WTC11 (cell line): Measurements from ENCODE around the gene ZNF22. TPM values are rescaled to one million over a fixed set of nuclear protein-coding genes. Genes with fewer than 3 reads are reported as not detected.

Source experiments
- ATAC-seq: fragments of 200-7000 bp; cut with Tn5 transposase; 2 replicates; pipeline ENCODE4 v1.10.0; 2021; ENCODE audit warnings: mild to moderate bottlenecking, moderate library complexity
- CTCF ChIA-PET: fragments of 300-600 bp; sonication (Branson Sonifier 250); formaldehyde crosslinking; loops from one replicate; lab custom pipeline; 2021; ENCODE audit warnings: antibody characterized with exemption; lab: Charles Lee
- POLR2A ChIA-PET: fragments of 350-600 bp; sonication (Branson Sonifier 250); formaldehyde crosslinking; loops from one replicate; lab custom pipeline; 2021; ENCODE audit warnings: antibody characterized with exemption; lab: Charles Lee
- DNase-seq: peaks from one replicate; pipeline ENCODE4 v3.0.0; 2021; ENCODE audit warnings: low spot score
- H3K27ac Mint-ChIP-seq: 2 replicates; pipeline ENCODE4 v1.8.0; 2021; ENCODE audit warnings: mixed read lengths
- H3K27me3 Mint-ChIP-seq: 2 replicates; pipeline ENCODE4 v1.8.0; 2021; ENCODE audit warnings: low read depth, mild to moderate bottlenecking, moderate library complexity, mixed read lengths
- H3K36me3 Mint-ChIP-seq: 2 replicates; pipeline ENCODE4 v1.8.0; 2021; ENCODE audit warnings: mixed read lengths
- H3K4me1 Mint-ChIP-seq: 2 replicates; pipeline ENCODE4 v1.8.0; 2022; ENCODE audit warnings: mixed read lengths
- H3K4me3 Mint-ChIP-seq: 2 replicates; pipeline ENCODE4 v1.8.0; 2021; ENCODE audit warnings: mild to moderate bottlenecking, moderate library complexity, mixed read lengths
- H3K9me3 Mint-ChIP-seq: 2 replicates; pipeline ENCODE4 v1.8.0; 2021; ENCODE audit warnings: mixed read lengths
- AR ChIP-seq: fragments of 250-450 bp; sonication (Bioruptor Pico); IDR thresholded peaks from 2 replicates; pipeline ENCODE4 v1.9.0; 2021; ENCODE audit warnings: mild to moderate bottlenecking
- CBFB ChIP-seq: sonication (generic); formaldehyde crosslinking; IDR thresholded peaks from 2 replicates; pipeline ENCODE4 v1.8.1; 2022; ENCODE audit warnings: mild to moderate bottlenecking, low read depth, missing genetic modification reagents
- CREB1 ChIP-seq: sonication (generic); formaldehyde crosslinking; IDR thresholded peaks from 2 replicates; pipeline ENCODE4 v1.8.0; 2023; ENCODE audit warnings: mild to moderate bottlenecking, missing genetic modification reagents
- ERG ChIP-seq: fragments of 250-450 bp; sonication (Bioruptor Pico); IDR thresholded peaks from 2 replicates; pipeline ENCODE4 v1.8.0; 2021; ENCODE audit warnings: mild to moderate bottlenecking
- MLX ChIP-seq: sonication (generic); formaldehyde crosslinking; IDR thresholded peaks from 2 replicates; pipeline ENCODE4 v1.8.1; 2023; ENCODE audit warnings: mild to moderate bottlenecking, missing genetic modification reagents, moderate library complexity
- NFATC4 ChIP-seq: fragments of 250-450 bp; sonication (Bioruptor Pico); IDR thresholded peaks from 2 replicates; pipeline ENCODE4 v1.9.0; 2021; ENCODE audit warnings: mild to moderate bottlenecking
- NR1H2 ChIP-seq: sonication (generic); formaldehyde crosslinking; IDR thresholded peaks from 2 replicates; pipeline ENCODE4 v1.9.0; 2021; ENCODE audit warnings: mild to moderate bottlenecking, moderate library complexity, missing genetic modification reagents
- NR2C2 ChIP-seq: sonication (generic); formaldehyde crosslinking; IDR thresholded peaks from 2 replicates; pipeline ENCODE4 v1.8.0; 2022; ENCODE audit warnings: mild to moderate bottlenecking, missing genetic modification reagents
- RELA ChIP-seq: sonication (generic); formaldehyde crosslinking; IDR thresholded peaks from 2 replicates; pipeline ENCODE4 v1.8.1; 2022; ENCODE audit warnings: missing genetic modification reagents, mild to moderate bottlenecking, borderline replicate concordance
- SMAD4 ChIP-seq: sonication (generic); formaldehyde crosslinking; IDR thresholded peaks from 2 replicates; pipeline ENCODE4 v1.8.0; 2022; ENCODE audit warnings: mild to moderate bottlenecking, missing genetic modification reagents
- USF1 ChIP-seq: sonication (generic); formaldehyde crosslinking; IDR thresholded peaks from 2 replicates; pipeline ENCODE4 v1.8.0; 2022; ENCODE audit warnings: mild to moderate bottlenecking, missing genetic modification reagents
- ZNF138 ChIP-seq: sonication (generic); formaldehyde crosslinking; conservative IDR thresholded peaks from 2 replicates; pipeline ENCODE4 v1.8.1; 2022; ENCODE audit warnings: mild to moderate bottlenecking, moderate library complexity, missing genetic modification reagents
- ZNF263 ChIP-seq: sonication (generic); formaldehyde crosslinking; IDR thresholded peaks from 2 replicates; pipeline ENCODE4 v1.8.1; 2022; ENCODE audit warnings: low read depth, mild to moderate bottlenecking, moderate library complexity, missing genetic modification reagents
- ZNF671 ChIP-seq: fragments of 250-450 bp; sonication (Bioruptor Pico); IDR thresholded peaks from 2 replicates; pipeline ENCODE4 v1.8.0; 2021; ENCODE audit warnings: mild to moderate bottlenecking
- total RNA-seq: library from RNA; stranded (reverse); gene quantifications from 3 replicates; pipeline ENCODE4 v1.2.3, GENCODE V29; 2021
- TF ChIP-seq, protein P1 (sequence below): sonication (generic); formaldehyde crosslinking; IDR thresholded peaks from 2 replicates; pipeline ENCODE4 v1.8.1; 2023; ENCODE audit warnings: mild to moderate bottlenecking, missing genetic modification reagents, borderline replicate concordance
- TF ChIP-seq, protein P2 (sequence below): sonication (generic); formaldehyde crosslinking; IDR thresholded peaks from 2 replicates; pipeline ENCODE4 v1.8.0; 2023; ENCODE audit warnings: mild to moderate bottlenecking, missing genetic modification reagents
- TF ChIP-seq, protein P3 (sequence below): sonication (generic); formaldehyde crosslinking; IDR thresholded peaks from 2 replicates; pipeline ENCODE4 v1.8.1; 2022; ENCODE audit warnings: mild to moderate bottlenecking, missing genetic modification reagents, moderate library complexity, borderline replicate concordance

Gene ZNF22
- total RNA-seq, 1 experiment from 2014 or later = 31.0 TPM

- TF ChIP-seq MLX (CRISPR knock-in tag) = no peak
- no peak for TF ChIP-seq NR1H2
- TF ChIP-seq, protein P1, sequence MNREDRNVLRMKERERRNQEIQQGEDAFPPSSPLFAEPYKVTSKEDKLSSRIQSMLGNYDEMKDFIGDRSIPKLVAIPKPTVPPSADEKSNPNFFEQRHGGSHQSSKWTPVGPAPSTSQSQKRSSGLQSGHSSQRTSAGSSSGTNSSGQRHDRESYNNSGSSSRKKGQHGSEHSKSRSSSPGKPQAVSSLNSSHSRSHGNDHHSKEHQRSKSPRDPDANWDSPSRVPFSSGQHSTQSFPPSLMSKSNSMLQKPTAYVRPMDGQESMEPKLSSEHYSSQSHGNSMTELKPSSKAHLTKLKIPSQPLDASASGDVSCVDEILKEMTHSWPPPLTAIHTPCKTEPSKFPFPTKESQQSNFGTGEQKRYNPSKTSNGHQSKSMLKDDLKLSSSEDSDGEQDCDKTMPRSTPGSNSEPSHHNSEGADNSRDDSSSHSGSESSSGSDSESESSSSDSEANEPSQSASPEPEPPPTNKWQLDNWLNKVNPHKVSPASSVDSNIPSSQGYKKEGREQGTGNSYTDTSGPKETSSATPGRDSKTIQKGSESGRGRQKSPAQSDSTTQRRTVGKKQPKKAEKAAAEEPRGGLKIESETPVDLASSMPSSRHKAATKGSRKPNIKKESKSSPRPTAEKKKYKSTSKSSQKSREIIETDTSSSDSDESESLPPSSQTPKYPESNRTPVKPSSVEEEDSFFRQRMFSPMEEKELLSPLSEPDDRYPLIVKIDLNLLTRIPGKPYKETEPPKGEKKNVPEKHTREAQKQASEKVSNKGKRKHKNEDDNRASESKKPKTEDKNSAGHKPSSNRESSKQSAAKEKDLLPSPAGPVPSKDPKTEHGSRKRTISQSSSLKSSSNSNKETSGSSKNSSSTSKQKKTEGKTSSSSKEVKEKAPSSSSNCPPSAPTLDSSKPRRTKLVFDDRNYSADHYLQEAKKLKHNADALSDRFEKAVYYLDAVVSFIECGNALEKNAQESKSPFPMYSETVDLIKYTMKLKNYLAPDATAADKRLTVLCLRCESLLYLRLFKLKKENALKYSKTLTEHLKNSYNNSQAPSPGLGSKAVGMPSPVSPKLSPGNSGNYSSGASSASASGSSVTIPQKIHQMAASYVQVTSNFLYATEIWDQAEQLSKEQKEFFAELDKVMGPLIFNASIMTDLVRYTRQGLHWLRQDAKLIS (CRISPR knock-in tag) = no peak
- TF ChIP-seq ZNF138 = no peak
- TF ChIP-seq, protein P2, sequence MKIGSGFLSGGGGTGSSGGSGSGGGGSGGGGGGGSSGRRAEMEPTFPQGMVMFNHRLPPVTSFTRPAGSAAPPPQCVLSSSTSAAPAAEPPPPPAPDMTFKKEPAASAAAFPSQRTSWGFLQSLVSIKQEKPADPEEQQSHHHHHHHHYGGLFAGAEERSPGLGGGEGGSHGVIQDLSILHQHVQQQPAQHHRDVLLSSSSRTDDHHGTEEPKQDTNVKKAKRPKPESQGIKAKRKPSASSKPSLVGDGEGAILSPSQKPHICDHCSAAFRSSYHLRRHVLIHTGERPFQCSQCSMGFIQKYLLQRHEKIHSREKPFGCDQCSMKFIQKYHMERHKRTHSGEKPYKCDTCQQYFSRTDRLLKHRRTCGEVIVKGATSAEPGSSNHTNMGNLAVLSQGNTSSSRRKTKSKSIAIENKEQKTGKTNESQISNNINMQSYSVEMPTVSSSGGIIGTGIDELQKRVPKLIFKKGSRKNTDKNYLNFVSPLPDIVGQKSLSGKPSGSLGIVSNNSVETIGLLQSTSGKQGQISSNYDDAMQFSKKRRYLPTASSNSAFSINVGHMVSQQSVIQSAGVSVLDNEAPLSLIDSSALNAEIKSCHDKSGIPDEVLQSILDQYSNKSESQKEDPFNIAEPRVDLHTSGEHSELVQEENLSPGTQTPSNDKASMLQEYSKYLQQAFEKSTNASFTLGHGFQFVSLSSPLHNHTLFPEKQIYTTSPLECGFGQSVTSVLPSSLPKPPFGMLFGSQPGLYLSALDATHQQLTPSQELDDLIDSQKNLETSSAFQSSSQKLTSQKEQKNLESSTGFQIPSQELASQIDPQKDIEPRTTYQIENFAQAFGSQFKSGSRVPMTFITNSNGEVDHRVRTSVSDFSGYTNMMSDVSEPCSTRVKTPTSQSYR = no peak
- TF ChIP-seq RELA (CRISPR knock-in tag) = no peak
- TF ChIP-seq ZNF671 (CRISPR knock-in tag) = no peak
- no peak for TF ChIP-seq ZNF263
- TF ChIP-seq USF1 (CRISPR knock-in tag) = no peak
- TF ChIP-seq, protein P3, sequence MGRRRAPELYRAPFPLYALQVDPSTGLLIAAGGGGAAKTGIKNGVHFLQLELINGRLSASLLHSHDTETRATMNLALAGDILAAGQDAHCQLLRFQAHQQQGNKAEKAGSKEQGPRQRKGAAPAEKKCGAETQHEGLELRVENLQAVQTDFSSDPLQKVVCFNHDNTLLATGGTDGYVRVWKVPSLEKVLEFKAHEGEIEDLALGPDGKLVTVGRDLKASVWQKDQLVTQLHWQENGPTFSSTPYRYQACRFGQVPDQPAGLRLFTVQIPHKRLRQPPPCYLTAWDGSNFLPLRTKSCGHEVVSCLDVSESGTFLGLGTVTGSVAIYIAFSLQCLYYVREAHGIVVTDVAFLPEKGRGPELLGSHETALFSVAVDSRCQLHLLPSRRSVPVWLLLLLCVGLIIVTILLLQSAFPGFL = no peak
- no peak for TF ChIP-seq AR
- no peak for TF ChIP-seq SMAD4
- no peak for TF ChIP-seq NR2C2
- no peak for TF ChIP-seq CBFB (CRISPR knock-in tag)
- no peak for TF ChIP-seq ERG (CRISPR knock-in tag)
- no peak for TF ChIP-seq NFATC4 (CRISPR knock-in tag)
- no peak for TF ChIP-seq CREB1 (CRISPR knock-in tag)
Measured at GRCh38 chr10:45053569-45054100, 52.9 kb downstream of the ZNF22 start.

More at GRCh38 chr10:45053569-45054100, 52.9 kb downstream of the ZNF22 start:
- DNase-seq = no peak
- CTCF ChIA-PET = no interaction called here
- ATAC-seq = no peak
- Mint-ChIP-seq H3K9me3 (no peaks in the 10 kb centered on the region), H3K36me3 (no peaks in the 10 kb centered on the region), H3K27me3 (no peaks in the 10 kb centered on the region), H3K4me1 (peaks cover 3% of the 10 kb centered on the region), H3K4me3 (no peak overlapping the region), H3K27ac (no peak overlapping the region)
- POLR2A ChIA-PET = no interaction called here

Other genes with a start within 250 kb of the ZNF22 start
- 0.11 TPM in 1 of 3 replicates, not detected in the others for gene TMEM72, start 89.6 kb upstream of the ZNF22 start, total RNA-seq
- gene RASSF4, start 41.1 kb upstream of the ZNF22 start, total RNA-seq = 15.7 to 16.7 TPM (median 16.2 TPM) in 3 replicates
- gene DEPP1, start 22.1 kb upstream of the ZNF22 start, total RNA-seq = 1.6 to 2.1 TPM (median 1.6 TPM) in 3 replicates